Esophagus muscularis mucosa (tissue), 4 donors: ENCODE measurements around the gene METTL25B.

ENCODE experiments used
- CTCF ChIP-seq, 3 experiments: fragments of 200-600 bp in 2 of 3; fragments of 450-650 bp in 1 of 3; sonication (generic) in 2 of 3; IDR thresholded peaks; one replicate each; pipeline ENCODE4 v1.5.1; 2017 to 2019; ENCODE audit warnings: antibody characterized with exemption in 3 of 3, mild to moderate bottlenecking in 2 of 3, moderate library complexity in 1 of 3
- EP300 ChIP-seq: sonication (generic); formaldehyde crosslinking; IDR thresholded peaks from one replicate; pipeline ENCODE4 v1.6.1; 2017; ENCODE audit warnings: antibody characterized with exemption
- POLR2AphosphoS5 ChIP-seq, 2 donors: sonication (generic); formaldehyde crosslinking; IDR thresholded peaks; one replicate each; pipeline ENCODE4 v1.6.1; 2017; ENCODE audit warnings: antibody characterized with exemption in 2 of 2

- no peak for TF ChIP-seq CTCF (IDR thresholded peaks at IDR 0.05)
- no peak for TF ChIP-seq POLR2AphosphoS5 (IDR thresholded peaks at IDR 0.05)
- no peak for TF ChIP-seq EP300
Measured at GRCh38 chr1:156694690-156694962, 33.6 kb upstream of the METTL25B start.
